T-cell (primary cell): ENCODE measurements around the gene FTH1. TPM values are rescaled to one million over a fixed set of nuclear protein-coding genes. Genes with fewer than 3 reads are reported as not detected.
A peak's percentile ranks its signal among the peaks of the same experiment; 100 is the strongest.

Experiments
- ATAC-seq, 4 experiments: fragments of 200-7000 bp in 3 of 4; fragments of 150-1000 bp in 1 of 4; cut with Tn5 transposase; replicated peaks in 1 of 4; 1 replicate in 3 of 4; 2 replicates in 1 of 4; pipeline ENCODE4 v1.10.0; 2021; ENCODE audit warnings: moderate library complexity in 3 of 4, mild to moderate bottlenecking in 2 of 4, moderate number of reproducible peaks in 1 of 4
- CTCF ChIA-PET, 2 donors: fragments of 300-600 bp; sonication (Branson Sonifier 250); formaldehyde crosslinking; loops; one replicate each; lab custom pipeline; 2022; ENCODE audit warnings: antibody characterized with exemption in 2 of 2; lab: Charles Lee
- POLR2A ChIA-PET, 2 donors: fragments of 300-600 bp; sonication (Branson Sonifier 250); formaldehyde crosslinking; loops; one replicate each; lab custom pipeline; 2022; ENCODE audit warnings: antibody characterized with exemption in 2 of 2; lab: Charles Lee
- DNase-seq, 35 experiments: peaks; one replicate each; pipeline versions ENCODE4 v3.0.0 to v3.0.0-alpha.2; 2013 to 2023
- H3K27ac ChIP-seq: one replicate; pipeline ENCODE4 v1.5.1; 2013; ENCODE audit warnings: low read length
- H3K27me3 ChIP-seq, 2 experiments: replicated peaks in 1 of 2; 1 replicate in 1 of 2; 2 replicates in 1 of 2; pipeline versions ENCODE4 v1.6.1 to v1.7.0; 2013; ENCODE audit warnings: low read length in 1 of 2, mixed read lengths in 1 of 2; ENCODE audit not compliant: control insufficient read depth in 2 of 2, insufficient read depth in 2 of 2; ENCODE audit errors: extremely low read depth in 1 of 2
- H3K36me3 ChIP-seq, 2 donors: 1 replicate in 1 of 2; 2 replicates in 1 of 2; pipeline versions ENCODE4 v1.6.1 to v1.7.0; 2013; ENCODE audit warnings: low read length in 1 of 2; ENCODE audit not compliant: control insufficient read depth in 2 of 2, insufficient read depth in 1 of 2; ENCODE audit errors: extremely low read depth in 1 of 2
- H3K4me1 ChIP-seq, 2 experiments: 1 replicate in 1 of 2; 2 replicates in 1 of 2; pipeline versions ENCODE4 v1.6.1 to v1.7.0; 2013; ENCODE audit warnings: low read length in 2 of 2, mixed read lengths in 1 of 2; ENCODE audit not compliant: insufficient read depth in 2 of 2, control insufficient read depth in 1 of 2; ENCODE audit errors: extremely low read depth in 1 of 2
- H3K4me3 ChIP-seq, 2 donors: 1 replicate in 1 of 2; 2 replicates in 1 of 2; pipeline versions ENCODE4 v1.5.1 to v1.7.0; 2013; ENCODE audit warnings: mild to moderate bottlenecking in 2 of 2, low read length in 1 of 2, moderate library complexity in 1 of 2; ENCODE audit not compliant: control insufficient read depth in 1 of 2; ENCODE audit errors: extremely low read depth in 1 of 2
- H3K9me3 ChIP-seq: 2 replicates; pipeline ENCODE4 v1.7.0; 2013
- H3K27ac Mint-ChIP-seq, 2 donors: one replicate each; pipeline ENCODE4 v1.8.0; 2020 to 2021; ENCODE audit warnings: mild to moderate bottlenecking in 2 of 2, mixed read lengths in 2 of 2
- H3K27me3 Mint-ChIP-seq, 2 donors: one replicate each; pipeline ENCODE4 v1.8.0; 2021 to 2022; ENCODE audit warnings: mixed read lengths in 2 of 2
- H3K36me3 Mint-ChIP-seq: one replicate; pipeline ENCODE4 v1.8.0; 2021; ENCODE audit warnings: mixed read lengths
- H3K4me1 Mint-ChIP-seq, 3 donors: one replicate each; pipeline ENCODE4 v1.8.0; 2020 to 2022; ENCODE audit warnings: mixed read lengths in 3 of 3, mild to moderate bottlenecking in 1 of 3
- H3K4me3 Mint-ChIP-seq, 3 donors: one replicate each; pipeline ENCODE4 v1.8.0; 2020 to 2022; ENCODE audit warnings: mild to moderate bottlenecking in 3 of 3, mixed read lengths in 3 of 3, moderate library complexity in 3 of 3
- H3K9me3 Mint-ChIP-seq, 3 donors: one replicate each; pipeline ENCODE4 v1.8.0; 2020 to 2022; ENCODE audit warnings: mixed read lengths in 3 of 3
- WGBS: methylation state at CpG from one replicate; pipeline ENCODE4 v1.1.5; 2013; ENCODE audit warnings: missing lambda C conversion rate; ENCODE audit not compliant: insufficient coverage; 5-methylcytosine and 5-hydroxymethylcytosine counted together
- total RNA-seq, 35 experiments: library from RNA in 6 of 35; stranded (reverse) in 6 of 35; fragments of 120-200 nt in 1 of 35; gene quantifications; one replicate each; pipeline versions ENCODE4 v1.2.1 to v1.2.4 and lab custom pipeline; 2013 to 2026

FTH1 gene
- total RNA-seq, 5 donors from 2014 or later (not counting 1 experiment from before 2014, with no cell fraction given): 575 to 1,574 (median 654) TPM

DNA sequence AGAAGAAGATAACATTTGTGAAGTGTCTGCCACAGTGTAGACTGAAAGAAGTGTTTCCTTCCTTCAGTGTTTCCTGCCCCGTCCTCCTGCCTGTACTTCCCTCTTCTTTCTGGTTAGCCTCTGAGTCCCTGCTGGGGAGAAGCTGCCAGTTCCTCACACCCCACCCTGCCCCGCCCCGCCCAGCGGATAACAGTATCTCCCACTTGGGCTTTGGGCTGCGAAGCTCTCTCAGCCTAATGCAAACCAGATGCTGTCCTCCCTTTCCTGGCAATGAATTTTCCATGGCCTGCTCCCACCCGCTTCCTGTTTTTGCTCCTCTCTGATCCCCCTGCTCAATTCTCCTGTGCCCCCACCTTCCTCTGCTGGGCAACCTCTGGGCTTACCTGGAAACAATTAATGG is 44.9 kb downstream of the FTH1 start:
- no peaks in the 10 kb centered on the region for H3K9me3 ChIP-seq
- no peaks in the 10 kb centered on the region for H3K36me3 ChIP-seq
- CTCF ChIA-PET: interaction anchor here in 1 of 2 donors (1.1 kb wide), 1 partner anchor 24 kb away, joined by 6 read pairs; no protein-coding TSS in a partner anchor
- H3K4me1 ChIP-seq: peaks cover 0 to 4% of the 10 kb centered on the region in 2 experiments
- H3K36me3 Mint-ChIP-seq: no peaks in the 10 kb centered on the region
- WGBS: 29% methylated on average over 6 of the region's 6 CpGs
- no peak overlapping the region for H3K27ac Mint-ChIP-seq
- DNase-seq: no peak
- POLR2A ChIA-PET: interaction anchor here in 1 of 2 donors (0.6 kb wide), 2 partner anchors 8 to 266 kb away, joined by 3 to 5 read pairs; no protein-coding TSS in a partner anchor
- no peak overlapping the region for H3K4me3 ChIP-seq
- peaks cover 7 to 11% (median 9%) of the 10 kb centered on the region in 3 donors for H3K4me1 Mint-ChIP-seq
- H3K27ac ChIP-seq: no peak overlapping the region
- H3K9me3 Mint-ChIP-seq: no peaks in the 10 kb centered on the region
- peaks cover 39 to 40% of the 10 kb centered on the region in 2 donors for H3K27me3 Mint-ChIP-seq
- H3K4me3 Mint-ChIP-seq: no peak overlapping the region
- H3K27me3 ChIP-seq: peaks cover 0 to 56% of the 10 kb centered on the region in 2 experiments
- no peak for ATAC-seq

DNA sequence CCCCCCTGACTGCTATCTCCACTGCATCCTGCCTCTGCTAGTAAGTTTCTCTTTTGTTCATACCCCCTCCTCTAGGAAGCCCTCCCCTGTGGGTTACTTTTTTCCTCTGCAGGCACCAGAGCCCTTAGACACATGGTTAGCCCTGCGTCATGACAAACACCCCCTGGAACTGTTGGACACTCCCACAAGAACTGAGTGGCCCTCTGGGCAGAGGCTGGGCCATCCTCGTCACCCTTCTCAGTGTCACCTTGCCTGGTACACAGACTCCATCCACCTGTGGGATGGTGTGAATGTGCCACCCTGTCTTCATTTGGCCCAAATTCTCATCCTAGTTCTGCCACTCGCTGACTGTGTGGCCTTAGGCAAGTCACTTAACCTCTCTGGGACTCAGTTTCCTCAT is 46.0 kb downstream of the FTH1 start:
- DNase-seq (peak in 1 of 35 experiments; percentile 5), ATAC-seq (no peak)
- Mint-ChIP-seq H3K27ac (no peak overlapping the region), H3K36me3 (no peaks in the 10 kb centered on the region), H3K4me3 (no peak overlapping the region), H3K27me3 (peaks cover 39 to 42% of the 10 kb centered on the region in 2 donors), H3K9me3 (no peaks in the 10 kb centered on the region), H3K4me1 (peaks cover 7 to 11% (median 9%) of the 10 kb centered on the region in 3 donors)
- CTCF ChIA-PET: interaction anchor here in 1 of 2 donors (1.1 kb wide), 1 partner anchor 23 kb away, joined by 6 read pairs; no protein-coding TSS in a partner anchor
- Histone ChIP-seq H3K4me3 (no peak overlapping the region), H3K27me3 (peaks cover 0 to 64% of the 10 kb centered on the region in 2 experiments), H3K4me1 (peaks cover 0 to 8% of the 10 kb centered on the region in 2 experiments), H3K27ac (no peak overlapping the region), H3K9me3 (no peaks in the 10 kb centered on the region), H3K36me3 (no peaks in the 10 kb centered on the region)
- POLR2A ChIA-PET: no interaction called here
- WGBS: 73% methylated on average over 2 of the region's 3 CpGs

DNA sequence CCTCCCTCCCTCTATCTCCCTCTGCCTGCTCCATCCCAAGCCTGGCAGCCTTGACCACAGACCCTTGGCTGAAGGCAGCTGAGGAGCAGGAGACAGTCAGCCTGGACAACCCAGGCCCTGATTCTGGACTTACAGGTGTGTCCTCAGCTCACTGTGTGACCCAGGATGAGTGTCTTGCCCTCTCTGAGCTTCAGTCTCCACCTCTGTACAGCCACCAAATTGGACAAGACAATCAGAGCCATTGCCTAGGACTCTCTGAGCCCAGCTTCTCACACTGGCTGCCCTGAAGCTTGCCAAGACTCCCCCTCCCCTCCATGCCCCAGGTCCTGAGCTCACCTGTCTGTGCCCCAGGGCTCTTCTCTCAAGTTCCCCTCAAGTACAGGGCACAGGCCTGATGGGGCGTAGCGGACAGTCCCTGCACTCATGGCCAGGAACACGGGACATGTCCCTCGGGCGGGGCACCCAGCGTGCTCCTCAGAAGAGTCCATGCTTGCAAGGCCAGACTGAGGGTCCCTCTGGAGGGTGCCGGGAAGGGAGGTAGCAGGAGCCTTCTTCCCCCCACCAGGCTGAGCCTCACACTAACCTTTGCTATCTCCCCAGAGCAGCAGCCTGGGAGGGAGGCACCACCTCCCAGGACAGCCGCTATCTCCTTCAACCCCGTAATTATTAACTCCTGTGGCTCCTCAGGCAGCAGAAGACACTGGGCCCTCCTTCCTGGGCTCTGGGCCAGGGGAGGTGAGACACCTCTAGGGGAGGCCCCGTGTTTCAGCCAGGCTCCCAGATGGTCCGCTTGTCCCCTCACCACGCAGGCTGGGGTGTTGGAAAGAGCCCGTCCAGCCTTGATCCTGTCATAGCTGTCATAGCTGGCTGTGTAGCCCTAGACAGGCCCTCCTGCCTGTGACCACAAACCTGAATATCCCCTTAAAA is 47.5 kb downstream of the FTH1 start:
- H3K9me3 ChIP-seq: no peaks in the 10 kb centered on the region
- CTCF ChIA-PET: no interaction called here
- POLR2A ChIA-PET: no interaction called here
- no peaks in the 10 kb centered on the region for H3K9me3 Mint-ChIP-seq
- H3K36me3 ChIP-seq: no peaks in the 10 kb centered on the region
- peak overlapping the region in 1 of 3 donors; percentile 3 for H3K4me3 Mint-ChIP-seq
- H3K4me1 ChIP-seq: peaks cover 0 to 8% of the 10 kb centered on the region in 2 experiments
- H3K27me3 Mint-ChIP-seq: peaks cover 49 to 55% of the 10 kb centered on the region in 2 donors
- peaks cover 0 to 73% of the 10 kb centered on the region in 2 experiments for H3K27me3 ChIP-seq
- no peak overlapping the region for H3K4me3 ChIP-seq
- no peak overlapping the region for H3K27ac Mint-ChIP-seq
- no peaks in the 10 kb centered on the region for H3K36me3 Mint-ChIP-seq
- ATAC-seq: no peak
- WGBS: 86% methylated on average over 12 of the region's 13 CpGs
- no peak overlapping the region for H3K27ac ChIP-seq
- peak in 1 of 35 experiments; percentile 7 for DNase-seq
- H3K4me1 Mint-ChIP-seq: peaks cover 7 to 11% (median 9%) of the 10 kb centered on the region in 3 donors

DNA sequence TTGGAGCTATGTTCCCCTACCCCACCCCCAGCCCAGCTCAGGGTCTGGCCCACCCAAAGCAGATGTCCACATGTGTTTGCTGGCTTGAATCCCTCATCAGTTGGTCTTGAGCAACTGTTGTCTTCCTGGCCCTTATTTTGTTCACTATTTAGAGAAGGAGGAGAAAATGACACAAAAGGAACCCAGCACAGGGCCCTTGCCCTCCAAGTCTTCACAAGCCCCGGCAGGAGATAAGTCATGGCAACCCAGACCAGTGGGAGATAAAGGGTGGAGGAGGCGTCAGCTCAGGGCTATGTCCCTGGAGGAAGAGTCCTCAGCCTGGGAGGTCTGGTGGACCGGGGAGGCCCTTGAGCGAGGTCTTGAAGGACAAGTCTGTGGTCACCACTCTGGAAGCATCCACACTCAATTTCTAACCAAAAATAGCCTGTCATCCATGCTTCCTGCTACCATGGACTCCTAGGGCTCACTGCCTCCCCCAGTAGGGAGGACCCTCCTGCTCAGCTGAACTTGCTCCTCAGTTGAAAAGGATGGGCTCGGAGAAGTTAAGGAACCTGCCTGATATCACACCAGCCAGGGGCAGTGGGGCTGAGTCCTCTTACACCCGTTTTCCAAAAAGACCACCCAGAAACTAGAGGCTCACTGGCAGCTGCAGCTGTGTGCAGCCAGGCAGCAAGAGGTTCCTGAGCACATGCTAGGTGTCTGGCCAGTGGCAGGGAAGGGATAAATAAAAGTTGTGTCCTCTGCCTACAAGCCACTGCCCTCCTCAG is 48.3 kb downstream of the FTH1 start:
- ATAC-seq: no peak
- Histone ChIP-seq H3K4me1 (peaks cover 0 to 8% of the 10 kb centered on the region in 2 experiments), H3K36me3 (no peaks in the 10 kb centered on the region), H3K9me3 (no peaks in the 10 kb centered on the region), H3K4me3 (no peak overlapping the region), H3K27ac (no peak overlapping the region), H3K27me3 (peaks cover 0 to 74% of the 10 kb centered on the region in 2 experiments)
- peak in 1 of 35 experiments; percentile 5 for DNase-seq
- CTCF ChIA-PET: no interaction called here
- Mint-ChIP-seq H3K9me3 (no peaks in the 10 kb centered on the region), H3K27me3 (peaks cover 54 to 63% of the 10 kb centered on the region in 2 donors), H3K27ac (no peak overlapping the region), H3K4me3 (peak overlapping the region in 1 of 3 donors; percentile 77), H3K4me1 (peaks cover 7 to 11% (median 9%) of the 10 kb centered on the region in 3 donors), H3K36me3 (no peaks in the 10 kb centered on the region)
- WGBS: 92% methylated on average over 4 of the region's 6 CpGs
- POLR2A ChIA-PET: no interaction called here

DNA sequence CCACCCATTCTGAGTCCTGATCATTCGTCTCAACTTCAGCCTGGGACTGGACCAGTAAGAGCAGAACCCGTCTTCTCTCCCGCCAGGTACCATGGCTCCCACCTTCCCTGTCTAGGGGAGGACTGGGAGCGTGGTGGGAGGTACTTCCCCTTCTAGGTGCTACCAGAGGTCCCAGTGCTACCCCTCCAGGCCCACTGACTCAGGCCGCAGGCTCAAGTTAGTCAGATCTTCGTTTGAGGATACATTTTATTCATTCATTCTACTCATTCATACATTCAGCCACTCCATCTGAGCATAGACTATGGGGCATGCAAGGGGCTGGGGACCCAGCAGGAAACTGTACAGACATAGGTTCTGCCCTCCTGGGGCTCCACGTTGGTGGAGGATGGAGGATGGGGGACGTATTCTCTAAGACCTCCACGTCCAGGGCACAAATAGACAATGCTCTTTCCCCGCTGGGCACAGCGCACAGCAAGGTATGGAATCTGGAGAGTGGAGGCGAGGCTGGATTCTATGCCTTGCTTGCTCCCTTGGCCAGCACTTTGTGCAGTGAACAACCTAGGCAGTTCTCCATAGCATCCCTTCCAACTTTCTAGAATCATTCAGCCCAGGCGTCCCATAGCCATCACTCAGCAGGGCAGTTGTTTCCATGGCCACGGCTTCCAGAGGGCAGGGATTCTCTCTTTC is 49.0 kb downstream of the FTH1 start:
- Mint-ChIP-seq H3K27ac (peak overlapping the region in 1 of 2 donors; percentile 83), H3K4me3 (peak overlapping the region; percentile 68 to 77 (median 70)), H3K9me3 (no peaks in the 10 kb centered on the region), H3K27me3 (peaks cover 60 to 69% of the 10 kb centered on the region in 2 donors), H3K4me1 (peaks cover 7 to 11% (median 9%) of the 10 kb centered on the region in 3 donors), H3K36me3 (no peaks in the 10 kb centered on the region)
- Histone ChIP-seq H3K27me3 (peaks cover 0 to 73% of the 10 kb centered on the region in 2 experiments), H3K9me3 (no peaks in the 10 kb centered on the region), H3K4me3 (no peak overlapping the region), H3K27ac (no peak overlapping the region), H3K4me1 (peaks cover 0 to 8% of the 10 kb centered on the region in 2 experiments), H3K36me3 (no peaks in the 10 kb centered on the region)
- ATAC-seq (no peak), DNase-seq (peak in 1 of 35 experiments; percentile 4)
- CTCF ChIA-PET: no interaction called here
- WGBS: 79% methylated on average over 11 of the region's 14 CpGs
- POLR2A ChIA-PET: no interaction called here
